ENCODE measurements around the gene IHH.

The IHH gene

GRCh38 chr2:219020604-219021365 lies 39.9 kb downstream of the IHH start:
- no peak for DNase-seq

GRCh38 chr2:219019436-219019835 lies 41.3 kb downstream of the IHH start:
- DNase-seq = no peak

- DNase-seq = no peak
These were observed 42.0 kb downstream of the IHH start for GRCh38 chr2:219018726-219019125.

- no peak for DNase-seq
These were observed 42.4 kb downstream of the IHH start for GRCh38 chr2:219018286-219018685.

- DNase-seq = peak in 43 of 51 donors; percentile 13 to 89 (median 65)
These were observed 43.4 kb downstream of the IHH start for GRCh38 chr2:219017201-219017931.

GRCh38 chr2:219016721-219017120 lies 44.0 kb downstream of the IHH start:
- DNase-seq = no peak

GRCh38 chr2:219010873-219011272 lies 49.8 kb downstream of the IHH start:
- no peak for DNase-seq

GRCh38 chr2:219010162-219010756 lies 50.5 kb downstream of the IHH start:
- no peak for DNase-seq

GRCh38 chr2:219009294-219009693 lies 51.4 kb downstream of the IHH start:
- DNase-seq = no peak
